CD4-positive, alpha-beta T cell (primary cell): Measurements from ENCODE around the gene ARFRP1. TPM values are rescaled to one million over a fixed set of nuclear protein-coding genes. Genes with fewer than 3 reads are reported as not detected.

Source experiments
- ATAC-seq: fragments of 200-7000 bp; cut with Tn5 transposase; one replicate; pipeline ENCODE4 v1.10.0; 2022; ENCODE audit warnings: mild to moderate bottlenecking; ENCODE audit not compliant: poor library complexity
- CTCF ChIA-PET: fragments of 350-600 bp; sonication (Branson Sonifier 250); formaldehyde crosslinking; loops from one replicate; lab custom pipeline; 2021; ENCODE audit warnings: antibody characterized with exemption, inconsistent platforms; lab: Charles Lee
- POLR2A ChIA-PET: fragments of 350-600 bp; sonication (Branson Sonifier 250); formaldehyde crosslinking; loops from one replicate; lab custom pipeline; 2021; ENCODE audit warnings: antibody characterized with exemption, inconsistent platforms; lab: Charles Lee
- DNase-seq, 14 experiments: peaks; one replicate each; pipeline ENCODE4 v3.0.0-alpha.2; 2013 to 2020; ENCODE audit warnings: mixed read lengths in 2 of 14
- H3K27ac ChIP-seq, 2 donors: one replicate each; pipeline versions ENCODE4 v1.5.1 to v1.7.0; 2013; ENCODE audit warnings: low read length in 2 of 2, low read depth in 1 of 2, mild to moderate bottlenecking in 1 of 2
- H3K27me3 ChIP-seq, 2 experiments: 1 replicate in 1 of 2; 2 replicates in 1 of 2; pipeline versions ENCODE4 v1.6.1 to v1.7.0; 2013; ENCODE audit warnings: low read length in 2 of 2, control low read depth in 1 of 2, mild to moderate bottlenecking in 1 of 2, moderate library complexity in 1 of 2; ENCODE audit not compliant: insufficient read depth in 2 of 2, control insufficient read depth in 1 of 2
- H3K36me3 ChIP-seq: one replicate; pipeline ENCODE4 v1.6.1; 2013; ENCODE audit warnings: low read length, control low read depth; ENCODE audit not compliant: insufficient read depth
- H3K4me1 ChIP-seq: one replicate; pipeline ENCODE4 v1.6.1; 2013; ENCODE audit warnings: low read length, control low read depth; ENCODE audit not compliant: insufficient read depth
- H3K4me3 ChIP-seq: one replicate; pipeline ENCODE4 v1.5.1; 2013; ENCODE audit warnings: mild to moderate bottlenecking, low read length, moderate library complexity
- H3K9me3 ChIP-seq, 2 experiments: 1 replicate in 1 of 2; 2 replicates in 1 of 2; pipeline versions ENCODE4 v1.6.1 to v1.7.0; 2013; ENCODE audit warnings: low read length in 2 of 2, mild to moderate bottlenecking in 2 of 2, control low read depth in 1 of 2, moderate library complexity in 1 of 2; ENCODE audit not compliant: control insufficient read depth in 1 of 2, insufficient read depth in 1 of 2
- H3K27ac Mint-ChIP-seq: one replicate; pipeline ENCODE4 v1.8.0; 2020; ENCODE audit warnings: mixed read lengths
- H3K27me3 Mint-ChIP-seq: one replicate; pipeline ENCODE4 v1.8.0; 2021; ENCODE audit warnings: mixed read lengths
- H3K36me3 Mint-ChIP-seq: one replicate; pipeline ENCODE4 v1.8.0; 2021; ENCODE audit warnings: low read depth, mixed read lengths
- H3K4me1 Mint-ChIP-seq: one replicate; pipeline ENCODE4 v1.8.0; 2021; ENCODE audit warnings: low read depth, mixed read lengths
- H3K4me3 Mint-ChIP-seq: one replicate; pipeline ENCODE4 v1.8.0; 2020; ENCODE audit warnings: mild to moderate bottlenecking, mixed read lengths
- H3K9me3 Mint-ChIP-seq: one replicate; pipeline ENCODE4 v1.8.0; 2020; ENCODE audit warnings: mixed read lengths
- intact Hi-C, 2 experiments: fragments of 100-400 bp; cut with DNase I in 1 of 2; cut with micrococcal nuclease in 1 of 2; formaldehyde crosslinking; loops; one replicate each; pipeline versions ENCODE4 v1.15.1 to v1.9.0; 2023 to 2025; cut with DNase I, micrococcal nuclease
- total RNA-seq, 174 experiments: library from RNA in 2 of 174; stranded (reverse) in 2 of 174; gene quantifications; one replicate each; pipeline ENCODE4 v1.2.3 and lab custom pipeline; 2021 to 2026
- TF ChIP-seq, protein P1 (sequence below): fragments of 200-600 bp; IDR thresholded peaks from one replicate; pipeline ENCODE4 v1.8.0; 2022; ENCODE audit warnings: antibody characterized with exemption, mild to moderate bottlenecking

Gene ARFRP1
- total RNA-seq, 2 experiments from 2014 or later, result 34.5 to 35.7 TPM

GRCh38 chr20:63749597-63750508 lies 42.1 kb upstream of the ARFRP1 start:
- ChIA-PET POLR2A (interaction anchor here (2.6 to 4.9 kb wide), 2 partner anchors 12 to 43 kb away, joined by 18 to 118 read pairs; partner anchors contain the start of genes ARFRP1, LIME1, SLC2A4RG and ZGPAT), CTCF (interaction anchor here (1.7 to 1.8 kb wide), 2 partner anchors 13 to 43 kb away, joined by 5 to 6 read pairs; partner anchors contain the start of gene LIME1)
- DNase-seq, result peak in 1 of 14 experiments; percentile 18
- Histone ChIP-seq H3K27me3 (no peaks in the 10 kb centered on the region), H3K4me3 (no peak overlapping the region), H3K36me3 (no peaks in the 10 kb centered on the region), H3K4me1 (peaks cover 35% of the 10 kb centered on the region), H3K9me3 (no peaks in the 10 kb centered on the region), H3K27ac (no peak overlapping the region)
- intact Hi-C loops, result loop anchor here in 1 of 2 experiments (2.0 kb wide), 1 partner anchor 31 kb away; no protein-coding TSS in a partner anchor
- Mint-ChIP-seq H3K9me3 (no peaks in the 10 kb centered on the region), H3K27me3 (no peaks in the 10 kb centered on the region), H3K4me3 (no peak overlapping the region), H3K27ac (peak overlapping the region; percentile 49), H3K4me1 (peaks cover 35% of the 10 kb centered on the region), H3K36me3 (no peaks in the 10 kb centered on the region)
- ATAC-seq, result no peak
- TF ChIP-seq, protein P1, sequence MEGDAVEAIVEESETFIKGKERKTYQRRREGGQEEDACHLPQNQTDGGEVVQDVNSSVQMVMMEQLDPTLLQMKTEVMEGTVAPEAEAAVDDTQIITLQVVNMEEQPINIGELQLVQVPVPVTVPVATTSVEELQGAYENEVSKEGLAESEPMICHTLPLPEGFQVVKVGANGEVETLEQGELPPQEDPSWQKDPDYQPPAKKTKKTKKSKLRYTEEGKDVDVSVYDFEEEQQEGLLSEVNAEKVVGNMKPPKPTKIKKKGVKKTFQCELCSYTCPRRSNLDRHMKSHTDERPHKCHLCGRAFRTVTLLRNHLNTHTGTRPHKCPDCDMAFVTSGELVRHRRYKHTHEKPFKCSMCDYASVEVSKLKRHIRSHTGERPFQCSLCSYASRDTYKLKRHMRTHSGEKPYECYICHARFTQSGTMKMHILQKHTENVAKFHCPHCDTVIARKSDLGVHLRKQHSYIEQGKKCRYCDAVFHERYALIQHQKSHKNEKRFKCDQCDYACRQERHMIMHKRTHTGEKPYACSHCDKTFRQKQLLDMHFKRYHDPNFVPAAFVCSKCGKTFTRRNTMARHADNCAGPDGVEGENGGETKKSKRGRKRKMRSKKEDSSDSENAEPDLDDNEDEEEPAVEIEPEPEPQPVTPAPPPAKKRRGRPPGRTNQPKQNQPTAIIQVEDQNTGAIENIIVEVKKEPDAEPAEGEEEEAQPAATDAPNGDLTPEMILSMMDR, result no peak

GRCh38 chr20:63748934-63749270 lies 41.1 kb upstream of the ARFRP1 start:
- CTCF ChIA-PET, result no interaction called here

More at GRCh38 chr20:63748934-63749270, 41.1 kb upstream of the ARFRP1 start:
- Mint-ChIP-seq H3K27me3 (no peaks in the 10 kb centered on the region), H3K4me3 (peak overlapping the region; percentile 8), H3K4me1 (peaks cover 31% of the 10 kb centered on the region), H3K9me3 (no peaks in the 10 kb centered on the region), H3K27ac (peak overlapping the region; percentile 70), H3K36me3 (peaks cover under 1% of the 10 kb centered on the region)
- no peak overlapping the region for H3K27ac ChIP-seq
- no peaks in the 10 kb centered on the region for H3K36me3 ChIP-seq
- POLR2A ChIA-PET, result interaction anchor here (4.9 kb wide), 1 partner anchor 11 kb away, joined by 118 read pairs; the partner anchor contains the start of genes LIME1 and SLC2A4RG
- peak in 1 of 14 experiments; percentile 11 for DNase-seq
- H3K4me3 ChIP-seq, result no peak overlapping the region
- intact Hi-C loops, result no loop called here
- no peaks in the 10 kb centered on the region for H3K9me3 ChIP-seq
- no peak for ATAC-seq
- H3K4me1 ChIP-seq, result peaks cover 35% of the 10 kb centered on the region
- no peaks in the 10 kb centered on the region for H3K27me3 ChIP-seq
- TF ChIP-seq, protein P1, result no peak
